Erythroblast (primary cell): ENCODE data around the gene KCNG4.

Experiments used
- GATA1 ChIP-seq: IDR thresholded peaks from 2 replicates; pipeline ENCODE4 v1.6.1; 2011; ENCODE audit warnings: low read depth, mild to moderate bottlenecking, control low read depth, low read length, moderate library complexity
- POLR2A ChIP-seq: IDR thresholded peaks from 2 replicates; pipeline ENCODE4 v1.6.1; 2011; ENCODE audit warnings: mild to moderate bottlenecking, low read length

- TF ChIP-seq POLR2A (no peak), GATA1 (no peak)
Observed at GRCh38 chr16:84174396-84174795, 65.4 kb downstream of the KCNG4 start.
